Endothelial cell of umbilical vein (primary cell): ENCODE measurements around the gene TEC. TPM values are rescaled to one million over a fixed set of nuclear protein-coding genes. Genes with fewer than 3 reads are reported as not detected.

Source experiments
- BruUV-seq: library from RNA; stranded (reverse); fragments of 400-500 nt; replicated peaks from 2 replicates; lab custom pipeline; 2021; lab: Mats Ljungman, UMichigan
- CTCF ChIA-PET: fragments of 300-600, 350-600 bp; sonication (Branson Sonifier 250); formaldehyde crosslinking; loops from one replicate; lab custom pipeline; 2021; ENCODE audit warnings: antibody characterized with exemption, inconsistent platforms; lab: Charles Lee
- POLR2A ChIA-PET: fragments of 300-600, 350-600 bp; sonication (Branson Sonifier 250); formaldehyde crosslinking; loops from one replicate; lab custom pipeline; 2021; ENCODE audit warnings: antibody characterized with exemption, inconsistent platforms; lab: Charles Lee
- DNase-seq: peaks from one replicate; pipeline ENCODE4 v3.0.0-alpha.2; 2011; ENCODE audit warnings: low read depth, low spot score
- FAIRE-seq: peaks from 2 replicates; lab custom pipeline; 2011; peaks lifted over from hg19 to GRCh38; lab: Jason Lieb, UNC
- H2AFZ ChIP-seq: 2 replicates; pipeline ENCODE4 v1.6.0; 2012; ENCODE audit warnings: low read depth, low read length, control low read depth, inconsistent platforms
- H3K27ac ChIP-seq: 2 replicates; pipeline ENCODE4 v1.5.1; 2011; ENCODE audit warnings: low read depth, mild to moderate bottlenecking, control low read depth, low read length, moderate library complexity; ENCODE audit not compliant: insufficient read depth
- H3K27me3 ChIP-seq, 2 experiments: 2 replicates each; pipeline versions ENCODE4 v1.6.0 to v1.6.1; 2011; ENCODE audit warnings: low read length in 2 of 2, mixed read lengths in 1 of 2; ENCODE audit not compliant: control insufficient read depth in 2 of 2, insufficient read depth in 2 of 2
- H3K36me3 ChIP-seq, 2 experiments: 2 replicates in 1 of 2; 3 replicates in 1 of 2; pipeline ENCODE4 v1.5.1; 2011; ENCODE audit warnings: low read length in 2 of 2, mild to moderate bottlenecking in 1 of 2, moderate library complexity in 1 of 2; ENCODE audit not compliant: control insufficient read depth in 2 of 2, insufficient read depth in 2 of 2; ENCODE audit errors: extremely low read depth in 1 of 2
- H3K4me1 ChIP-seq: 3 replicates; pipeline ENCODE4 v1.5.1; 2011; ENCODE audit warnings: mild to moderate bottlenecking, low read length; ENCODE audit not compliant: control insufficient read depth, insufficient read depth; ENCODE audit errors: extremely low read depth
- H3K4me2 ChIP-seq: 2 replicates; pipeline ENCODE4 v1.6.1; 2011; ENCODE audit warnings: low read length, control low read depth, mixed read lengths; ENCODE audit not compliant: insufficient read depth
- H3K4me3 ChIP-seq, 3 experiments: fragments of 200-600 bp in 1 of 3; sonication (generic), shearing (Covaris generic) in 1 of 3; replicated peaks in 1 of 3; 2 replicates each; pipeline ENCODE4 v1.5.1; 2011 to 2016; ENCODE audit warnings: control low read depth in 3 of 3, low read length in 3 of 3, mild to moderate bottlenecking in 2 of 3, inconsistent platforms in 1 of 3, low read depth in 1 of 3, moderate library complexity in 1 of 3; ENCODE audit not compliant: insufficient read depth in 1 of 3
- H3K79me2 ChIP-seq: 2 replicates; pipeline ENCODE4 v1.6.0; 2012; ENCODE audit warnings: low read length, inconsistent platforms; ENCODE audit not compliant: control insufficient read depth, insufficient read depth
- H3K9ac ChIP-seq: replicated peaks from 2 replicates; pipeline ENCODE3; 2011; ENCODE audit warnings: low read length, control low read depth; ENCODE audit not compliant: insufficient read depth; ENCODE audit errors: extremely low read depth
- H3K9me1 ChIP-seq: replicated peaks from 3 replicates; pipeline ENCODE4 v1.6.0; 2011; ENCODE audit warnings: mild to moderate bottlenecking, low read length; ENCODE audit not compliant: control insufficient read depth, insufficient read depth; ENCODE audit errors: extremely low read depth
- H3K9me3 ChIP-seq: replicated peaks from 2 replicates; pipeline ENCODE4 v1.5.1; 2012; ENCODE audit warnings: low read length, inconsistent platforms; ENCODE audit not compliant: control insufficient read depth, insufficient read depth
- H4K20me1 ChIP-seq: replicated peaks from 2 replicates; pipeline ENCODE3; 2011; ENCODE audit warnings: mild to moderate bottlenecking, low read length; ENCODE audit not compliant: control insufficient read depth, insufficient read depth; ENCODE audit errors: extremely low read depth
- CTCF ChIP-seq, 2 donors: IDR thresholded peaks; 1 replicate in 1 of 2; 2 replicates in 1 of 2; pipeline ENCODE4 v1.5.1; 2011; ENCODE audit warnings: low read length in 2 of 2, mild to moderate bottlenecking in 2 of 2, moderate library complexity in 2 of 2, control low read depth in 1 of 2, inconsistent platforms in 1 of 2, low read depth in 1 of 2; ENCODE audit not compliant: insufficient read depth in 1 of 2; ENCODE audit errors: extremely low read depth in 1 of 2
- EZH2 ChIP-seq: IDR thresholded peaks from 2 replicates; pipeline ENCODE4 v1.6.1; 2012; ENCODE audit warnings: borderline replicate concordance, low read depth, mild to moderate bottlenecking, moderate library complexity, low read length, inconsistent platforms; ENCODE audit not compliant: severe bottlenecking
- GATA2 ChIP-seq: IDR thresholded peaks from 2 replicates; pipeline ENCODE4 v1.7.0; 2011; ENCODE audit warnings: low read depth, mild to moderate bottlenecking, moderate library complexity, mixed read lengths, low read length; ENCODE audit not compliant: insufficient read length, insufficient read depth
- POLR2A ChIP-seq: IDR thresholded peaks from 2 replicates; pipeline ENCODE4 v1.6.1; 2012; ENCODE audit warnings: low read depth, mild to moderate bottlenecking, control low read depth, low read length
- dilution Hi-C: fragments of 300-500 bp; cut with MboI; formaldehyde crosslinking; loops from one replicate; pipeline ENCODE4 v1.15.0; 2019; ENCODE audit warnings: low sequenced_read_pairs; ENCODE audit not compliant: extremely low pct_ligation_motif_present
- intact Hi-C: fragments of 100-400 bp; cut with micrococcal nuclease; formaldehyde crosslinking; loops from one replicate; pipeline ENCODE4 v1.10.0; 2022
- polyA plus RNA-seq, 4 experiments: library from polyadenylated mRNA; depleted of rRNA in 3 of 4; stranded (reverse) in 3 of 4; unstranded in 1 of 4; fragments of >200 nt; gene quantifications; 2 replicates each; pipeline versions ENCODE4 v1.2.1 to v1.2.3, GENCODE V29; 2011 to 2012; ENCODE audit warnings: missing spikeins in 1 of 4
- total RNA-seq: library from RNA; stranded (reverse); gene quantifications from 2 replicates; pipeline ENCODE4 v1.2.3, GENCODE V29; 2021

Gene TEC
- total and polyA plus RNA-seq, 2 donors (not counting 3 experiments of a cell fraction or from before 2014, with no cell fraction given): 0.08 to 0.86 TPM

GRCh38 chr4:48275247-48275646 is 5.6 kb upstream of the TEC start:
- dilution Hi-C loops: no loop called here
- no peak for DNase-seq
- CTCF ChIA-PET: interaction anchor here (0.8 to 1.9 kb wide), 7 partner anchors 9 to 148 kb away, joined by 3 to 9 read pairs (median 4); no protein-coding TSS in a partner anchor

More at GRCh38 chr4:48275247-48275646, 5.6 kb upstream of the TEC start:
- Histone ChIP-seq H3K9me1 (no peaks in the 10 kb centered on the region), H3K9ac (no peak overlapping the region), H3K4me3 (no peak overlapping the region), H3K36me3 (no peaks in the 10 kb centered on the region), H3K9me3 (no peaks in the 10 kb centered on the region), H2AFZ (no peak overlapping the region), H3K27ac (no peak overlapping the region), H3K79me2 (no peaks in the 10 kb centered on the region), H3K27me3 (peaks cover 0 to 2% of the 10 kb centered on the region in 2 experiments), H4K20me1 (no peaks in the 10 kb centered on the region), H3K4me1 (no peaks in the 10 kb centered on the region), H3K4me2 (no peak overlapping the region)
- TF ChIP-seq GATA2: no peak
- peak; percentile 50 to 60 for TF ChIP-seq CTCF (IDR thresholded peaks at IDR 0.05; ENCODE audit: extremely low read depth in 1 of 2, insufficient read depth in 1 of 2, low read depth in 1 of 2, low read length in 2 of 2)
- no peak for TF ChIP-seq EZH2
- TF ChIP-seq POLR2A: no peak
- peak; percentile 80 for FAIRE-seq
- POLR2A ChIA-PET: no interaction called here
- BruUV-seq: no TSS peak
- intact Hi-C loops: loop anchor here (2.0 kb wide), 1 partner anchor 148 kb away; no protein-coding TSS in a partner anchor
